Right forelimb (tissue), 1 donor: ENCODE measurements around the gene TCL1A.
"Not testable (repeated sequence)": the region's sequence is repeated elsewhere in the genome, so short reads cannot be mapped to it uniquely, and the experiment has no call there.

Source experiments
- DNase-seq: peaks from one replicate; pipeline ENCODE4 v3.0.0-alpha.2; 2018

The TCL1A gene

GRCh38 chr14:95713596-95714371, at the start of gene TCL1A:
TSS of gene TCL1A (minus strand) at chr14:95714125. CDS start at chr14:95714066, 59 bp downstream.
- no peak for DNase-seq

GRCh38 chr14:95763032-95763431, 49.1 kb upstream of the TCL1A start:
- not testable (repeated sequence) for DNase-seq

- DNase-seq = no peak
Measured at GRCh38 chr14:95761436-95761835, 47.5 kb upstream of the TCL1A start.

GRCh38 chr14:95760596-95760995, 46.7 kb upstream of the TCL1A start:
- no peak for DNase-seq

GRCh38 chr14:95759941-95760340, 46.0 kb upstream of the TCL1A start:
- DNase-seq = no peak

GRCh38 chr14:95758331-95758730, 44.4 kb upstream of the TCL1A start:
- no peak for DNase-seq

GRCh38 chr14:95756751-95757150, 42.8 kb upstream of the TCL1A start:
- DNase-seq = no peak

GRCh38 chr14:95756127-95756526, 42.2 kb upstream of the TCL1A start:
- DNase-seq = no peak

GRCh38 chr14:95741781-95742180, 27.9 kb upstream of the TCL1A start:
- DNase-seq = no peak

- DNase-seq = no peak
Measured at GRCh38 chr14:95741038-95741490, 27.1 kb upstream of the TCL1A start.

- no peak for DNase-seq
Measured at GRCh38 chr14:95739356-95739755, 25.4 kb upstream of the TCL1A start.

GRCh38 chr14:95733212-95733611, 19.3 kb upstream of the TCL1A start:
- DNase-seq = no peak

GRCh38 chr14:95730126-95730525, 16.2 kb upstream of the TCL1A start:
- no peak for DNase-seq

GRCh38 chr14:95729402-95730028, 15.6 kb upstream of the TCL1A start:
- DNase-seq = not testable (repeated sequence)

GRCh38 chr14:95727056-95727700, 13.3 kb upstream of the TCL1A start:
- DNase-seq = no peak

GRCh38 chr14:95725685-95726336, 11.9 kb upstream of the TCL1A start:
- DNase-seq = no peak

- DNase-seq = no peak
Measured at GRCh38 chr14:95722525-95723190, 8.7 kb upstream of the TCL1A start.

- no peak for DNase-seq
Measured at GRCh38 chr14:95712398-95712797, 1.5 kb downstream of the TCL1A start.

GRCh38 chr14:95711476-95712176, 2.3 kb downstream of the TCL1A start:
- DNase-seq = no peak

GRCh38 chr14:95710106-95710505, 3.8 kb downstream of the TCL1A start:
- DNase-seq = no peak

GRCh38 chr14:95707327-95707726, 6.6 kb downstream of the TCL1A start:
- DNase-seq = no peak

GRCh38 chr14:95705518-95705917, 8.4 kb downstream of the TCL1A start:
- DNase-seq = no peak
